ENCODE data around the gene CCDC33. TPM values are rescaled to one million over a fixed set of nuclear protein-coding genes. Genes with fewer than 3 reads are reported as not detected.
"Not testable (repeated sequence)": the region's sequence is repeated elsewhere in the genome, so short reads cannot be mapped to it uniquely, and the experiment has no call there.

Gene CCDC33
- total RNA-seq, 2 experiments from 2014 or later, result not detected

DNA sequence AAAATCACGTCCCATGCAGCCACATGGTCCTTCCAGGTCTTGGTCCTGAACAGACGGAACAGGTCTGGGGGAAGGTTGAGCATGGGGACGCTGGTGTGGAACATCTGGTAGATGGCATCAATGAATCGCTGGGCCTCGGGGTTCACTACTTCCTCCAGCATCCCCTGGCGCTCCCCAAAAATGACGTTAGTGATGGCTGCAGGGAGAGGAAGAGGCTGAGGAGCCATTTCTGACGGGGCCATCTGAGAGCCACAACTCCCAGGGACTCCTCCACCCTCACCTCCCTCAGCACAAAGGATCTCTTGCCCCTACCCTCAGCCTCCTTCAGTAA, 107.6 kb downstream of the CCDC33 start:
- CTCF ChIA-PET, result no interaction called here
- POLR2A ChIA-PET, result no interaction called here

GRCh38 chr15:74345051-74345450, 108.9 kb downstream of the CCDC33 start:
- ChIA-PET POLR2A (no interaction called here), CTCF (no interaction called here)

DNA sequence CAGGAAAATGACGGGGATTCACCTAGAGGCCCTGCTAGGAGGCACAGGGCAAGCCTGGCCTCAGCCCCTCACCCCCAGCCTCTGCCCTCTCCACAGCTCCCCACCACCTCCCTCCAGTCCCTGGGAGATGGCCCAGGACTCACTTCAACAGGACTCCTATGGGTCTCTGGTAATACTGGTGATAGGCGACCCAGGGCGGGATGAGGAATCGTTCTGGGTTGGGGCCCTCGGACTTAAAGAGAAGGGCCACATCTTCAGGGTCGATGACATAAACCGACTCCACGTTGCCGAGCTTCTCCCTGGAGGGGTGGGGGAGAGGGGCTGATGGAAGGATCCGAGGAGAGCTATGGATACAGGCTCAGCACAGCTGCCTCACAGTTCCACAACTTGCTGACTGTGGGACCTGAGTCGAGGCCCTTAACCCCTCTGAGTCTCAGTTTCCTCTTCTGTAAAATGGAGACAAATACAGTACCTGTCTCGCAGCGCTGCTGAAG, 111.7 kb downstream of the CCDC33 start:
- CTCF ChIA-PET, result no interaction called here
- POLR2A ChIA-PET, result no interaction called here

DNA sequence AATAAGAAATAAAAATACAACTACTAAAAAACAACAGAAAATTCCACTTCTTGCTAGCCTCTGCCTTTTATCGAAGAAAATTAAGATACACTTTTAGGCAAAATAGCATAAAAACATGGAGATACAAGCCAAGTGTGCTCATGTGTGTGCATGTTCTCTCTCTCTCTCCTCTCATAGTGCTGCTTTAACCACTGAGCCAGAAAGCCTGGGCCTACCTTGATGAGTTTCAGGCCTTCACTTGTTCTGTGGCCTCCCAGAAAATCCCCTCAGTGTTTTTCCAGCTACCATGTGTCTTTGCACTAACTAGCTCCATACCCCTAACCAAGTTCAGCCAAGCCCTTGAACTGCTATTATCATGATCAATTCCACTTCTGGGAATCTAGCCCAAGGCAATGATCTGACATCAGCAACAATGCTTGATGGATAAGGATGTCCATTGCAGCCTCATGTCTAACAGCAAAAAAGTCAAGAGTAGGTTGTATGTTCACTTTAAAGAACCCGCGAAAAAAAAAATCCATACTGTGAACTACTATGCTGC, 113.2 kb downstream of the CCDC33 start:
- POLR2A ChIA-PET, result no interaction called here
- CTCF ChIA-PET, result no interaction called here

GRCh38 chr15:74350295-74351275, 114.5 kb downstream of the CCDC33 start:
- POLR2A ChIA-PET, result no interaction called here
- CTCF ChIA-PET, result no interaction called here

DNA sequence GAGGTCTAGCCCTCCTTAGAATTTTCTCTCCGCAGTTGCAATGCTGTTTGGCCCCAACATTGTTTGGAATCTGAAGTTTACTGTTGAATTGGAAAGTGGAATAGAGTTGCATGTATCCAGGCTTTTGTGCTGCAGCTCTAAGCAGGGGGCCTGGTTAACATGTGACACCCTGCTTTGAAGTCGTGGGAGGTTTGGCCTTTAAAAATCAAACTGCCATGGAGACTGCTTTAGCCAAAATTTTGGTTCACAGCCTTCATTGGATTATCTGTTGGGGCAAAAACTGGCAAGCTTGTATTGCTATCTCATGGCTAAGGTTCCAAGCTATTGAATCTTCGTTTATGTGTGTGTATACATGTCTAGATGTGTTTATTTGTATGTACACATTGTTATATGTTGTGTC, 115.5 kb downstream of the CCDC33 start:
- ChIA-PET POLR2A (no interaction called here), CTCF (interaction anchor here (0.6 to 0.7 kb wide), 2 partner anchors 236 to 476 kb away, joined by 3 to 6 read pairs; no protein-coding TSS in a partner anchor)

DNA sequence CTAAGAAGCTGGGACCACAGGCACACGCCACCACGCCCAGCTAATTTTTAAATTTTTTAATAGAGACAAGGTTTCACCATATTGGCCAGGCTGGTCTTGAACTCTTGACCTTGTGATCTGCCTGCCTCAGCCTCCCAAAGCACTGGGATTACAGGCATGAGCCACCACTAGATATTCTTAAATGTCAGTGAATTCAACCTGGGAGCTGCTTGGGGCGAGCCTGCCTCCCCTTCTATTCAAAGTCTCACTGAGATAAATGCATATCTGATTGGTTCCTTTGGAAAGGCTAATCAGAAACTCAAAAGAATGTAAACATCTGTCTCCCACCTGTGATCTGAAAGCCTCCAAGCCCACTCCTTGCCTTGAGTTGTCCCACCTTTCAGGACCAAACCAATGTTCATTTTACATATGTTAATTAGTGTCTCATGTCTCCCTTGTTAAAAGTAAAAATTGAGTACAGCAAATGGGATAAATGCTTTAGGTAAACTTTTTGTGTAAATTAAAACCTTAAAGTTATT, 116.3 kb downstream of the CCDC33 start:
- CTCF ChIA-PET, result no interaction called here
- POLR2A ChIA-PET, result no interaction called here

GRCh38 chr15:74353992-74354391, 117.9 kb downstream of the CCDC33 start:
- POLR2A ChIA-PET, CTCF ChIA-PET: not testable (repeated sequence)

- CTCF ChIA-PET, POLR2A ChIA-PET: not testable (repeated sequence)
Measured at GRCh38 chr15:74356050-74356449, 119.9 kb downstream of the CCDC33 start.

DNA sequence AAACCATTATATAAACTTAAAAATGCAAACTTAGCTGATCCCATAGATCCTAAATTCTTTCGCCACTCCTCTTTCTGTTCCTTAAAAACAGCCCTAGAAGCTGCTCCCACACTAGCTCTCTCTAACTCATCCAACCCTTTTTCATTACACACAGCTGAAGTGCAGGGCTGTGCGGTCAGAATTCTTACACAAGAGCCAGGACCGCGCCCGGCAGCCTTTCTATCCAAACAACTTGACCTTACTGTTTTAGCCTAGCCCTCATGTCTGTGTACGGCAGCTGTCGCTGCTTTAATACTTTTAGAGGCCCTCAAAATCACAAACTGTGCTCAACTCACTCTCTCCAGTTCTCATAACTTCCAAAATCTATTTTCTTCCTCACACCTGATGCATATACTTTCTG, 121.4 kb downstream of the CCDC33 start:
- CTCF ChIA-PET, POLR2A ChIA-PET: not testable (repeated sequence)

DNA sequence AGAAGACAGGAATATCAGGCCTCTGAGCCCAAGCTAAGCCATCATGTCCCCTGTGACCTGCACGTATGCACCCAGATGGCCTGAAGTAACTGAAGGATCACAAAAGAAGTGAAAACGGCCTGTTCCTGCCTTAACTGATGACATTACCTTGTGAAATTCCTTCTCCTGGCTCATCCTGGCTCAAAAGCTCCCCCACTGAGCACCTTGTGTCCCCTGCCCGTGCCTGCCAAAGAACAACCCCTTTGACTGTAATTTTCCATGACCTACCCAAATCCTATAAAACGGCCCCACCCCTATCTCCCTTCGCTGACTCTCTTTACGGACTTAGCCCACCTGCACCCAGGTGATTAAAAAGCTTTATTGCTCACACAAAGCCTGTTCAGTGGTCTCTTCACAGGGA, 123.2 kb downstream of the CCDC33 start:
- POLR2A ChIA-PET, result not testable (repeated sequence)

GRCh38 chr15:74360855-74361254, 124.7 kb downstream of the CCDC33 start:
- POLR2A ChIA-PET, CTCF ChIA-PET: not testable (repeated sequence)

More for the DNA sequence above, 123.2 kb downstream of the CCDC33 start:
- CTCF ChIA-PET, result interaction anchor here (1.2 kb wide), 1 partner anchor 8 kb away, joined by 3 read pairs; the partner anchor contains the start of gene CYP11A1

- ChIA-PET POLR2A (interaction anchor here (0.6 kb wide), 1 partner anchor 19 kb away, joined by 3 read pairs; no protein-coding TSS in a partner anchor), CTCF (interaction anchor here (0.6 to 1.0 kb wide), 2 partner anchors 11 to 89 kb away, joined by 3 read pairs; no protein-coding TSS in a partner anchor)
Measured at GRCh38 chr15:74362482-74362881, 126.4 kb downstream of the CCDC33 start.

- ChIA-PET POLR2A (no interaction called here), CTCF (no interaction called here)
Measured at GRCh38 chr15:74364936-74365597, 128.9 kb downstream of the CCDC33 start.

- ChIA-PET POLR2A (interaction anchor here (0.7 kb wide), 1 partner anchor 38 kb away, joined by 3 read pairs; no protein-coding TSS in a partner anchor), CTCF (interaction anchor here (0.6 to 0.7 kb wide), 2 partner anchors 83 to 439 kb away, joined by 3 read pairs; no protein-coding TSS in a partner anchor)
Measured at GRCh38 chr15:74365598-74366445, 129.7 kb downstream of the CCDC33 start.

GRCh38 chr15:74367296-74367854, 131.2 kb downstream of the CCDC33 start, which contains the start of gene CYP11A1:
Gene CYP11A1, minus strand, starts transcription at chr15:74367646. Its CDS starts 61 bp downstream, at chr15:74367585.
- CTCF ChIA-PET, result interaction anchor here (0.6 to 1.5 kb wide), 3 partner anchors 8 to 131 kb away, joined by 3 to 4 read pairs (median 3); no protein-coding TSS in a partner anchor
- POLR2A ChIA-PET, result interaction anchor here (0.9 kb wide), 1 partner anchor 94 kb away, joined by 4 read pairs; the partner anchor contains the start of gene UBL7

GRCh38 chr15:74368121-74368520, 132.0 kb downstream of the CCDC33 start:
- ChIA-PET POLR2A (no interaction called here), CTCF (interaction anchor here (1.0 to 1.5 kb wide), 2 partner anchors 9 to 251 kb away, joined by 3 read pairs; no protein-coding TSS in a partner anchor)

DNA sequence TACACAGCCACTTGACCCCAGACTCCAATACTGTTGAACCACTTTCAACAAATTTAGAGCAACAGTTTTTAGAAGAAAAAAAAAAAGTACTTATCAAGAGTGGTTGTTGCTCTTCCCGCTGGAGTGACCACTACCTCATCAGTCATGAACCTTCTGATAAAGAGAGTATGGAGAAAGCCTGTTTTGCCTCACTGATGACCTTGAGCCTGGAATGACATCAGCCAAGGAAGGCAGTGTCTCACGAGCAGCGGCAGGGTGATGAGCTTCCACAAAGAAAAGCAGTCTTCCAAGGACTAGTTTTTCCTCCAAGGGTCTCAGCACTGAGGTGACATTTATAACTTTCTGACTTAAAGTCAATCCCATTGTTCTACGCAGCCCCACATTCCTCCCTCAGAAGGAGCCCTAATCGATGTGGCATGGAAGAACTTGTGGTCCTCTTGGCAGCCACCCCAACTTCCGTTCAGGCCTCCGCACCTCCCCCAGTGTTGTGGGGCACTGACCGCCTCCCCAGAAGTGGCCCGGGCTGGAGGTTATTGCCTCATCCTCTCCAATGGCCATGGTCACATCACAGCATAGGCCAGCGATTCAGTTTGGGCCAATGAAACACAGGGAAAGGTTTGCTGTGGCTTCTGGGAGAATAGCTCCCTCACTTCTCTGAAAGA, 133.1 kb downstream of the CCDC33 start:
- ChIA-PET CTCF (interaction anchor here (1.5 to 9.0 kb wide), 2 partner anchors 47 to 69 kb away, joined by 5 to 126 read pairs; partner anchors contain the start of gene SEMA7A), POLR2A (no interaction called here)

Data from activated CD8-positive, alpha-beta memory T cell treated with anti-CD3 and anti-CD28 coated beads for 36 hours (primary cell).